Muscle layer of colon (tissue), 2 donors: ENCODE data around the gene LDLRAD4.

ENCODE experiments used
- H3K27ac ChIP-seq: one replicate; pipeline ENCODE4 v1.7.0; 2013; ENCODE audit warnings: low read depth, mild to moderate bottlenecking, low read length, moderate library complexity
- H3K27me3 ChIP-seq, 2 donors: one replicate each; pipeline ENCODE4 v1.7.0; 2013; ENCODE audit warnings: low read length in 2 of 2, mild to moderate bottlenecking in 2 of 2; ENCODE audit not compliant: insufficient read depth in 2 of 2, control insufficient read depth in 1 of 2
- H3K36me3 ChIP-seq: one replicate; pipeline ENCODE4 v1.7.0; 2013; ENCODE audit warnings: mild to moderate bottlenecking, low read length; ENCODE audit not compliant: insufficient read depth
- H3K4me1 ChIP-seq: one replicate; pipeline ENCODE4 v1.7.0; 2013; ENCODE audit warnings: mild to moderate bottlenecking, low read length; ENCODE audit not compliant: insufficient read depth
- H3K4me3 ChIP-seq, 2 donors: one replicate each; pipeline ENCODE4 v1.7.0; 2013; ENCODE audit warnings: low read length in 2 of 2, low read depth in 1 of 2, mild to moderate bottlenecking in 1 of 2, moderate library complexity in 1 of 2
- H3K9ac ChIP-seq: one replicate; pipeline ENCODE4 v1.7.0; 2013; ENCODE audit warnings: low read length
- H3K9me3 ChIP-seq: one replicate; pipeline ENCODE4 v1.7.0; 2013; ENCODE audit warnings: mild to moderate bottlenecking, low read length
- donor health status: abdominal sarcoma.
- donor health status: Adenocarcinoma of cecum.

The LDLRAD4 gene

GRCh38 chr18:13219593-13220159 is 1.1 kb downstream of the LDLRAD4 start:
- Histone ChIP-seq H3K27ac (no peak overlapping the region), H3K9ac (no peak overlapping the region), H3K27me3 (no peaks in the 10 kb centered on the region), H3K36me3 (no peaks in the 10 kb centered on the region), H3K4me1 (peaks cover 64% of the 10 kb centered on the region), H3K4me3 (peak overlapping the region in 1 of 2 donors; percentile 64), H3K9me3 (no peaks in the 10 kb centered on the region)

DNA sequence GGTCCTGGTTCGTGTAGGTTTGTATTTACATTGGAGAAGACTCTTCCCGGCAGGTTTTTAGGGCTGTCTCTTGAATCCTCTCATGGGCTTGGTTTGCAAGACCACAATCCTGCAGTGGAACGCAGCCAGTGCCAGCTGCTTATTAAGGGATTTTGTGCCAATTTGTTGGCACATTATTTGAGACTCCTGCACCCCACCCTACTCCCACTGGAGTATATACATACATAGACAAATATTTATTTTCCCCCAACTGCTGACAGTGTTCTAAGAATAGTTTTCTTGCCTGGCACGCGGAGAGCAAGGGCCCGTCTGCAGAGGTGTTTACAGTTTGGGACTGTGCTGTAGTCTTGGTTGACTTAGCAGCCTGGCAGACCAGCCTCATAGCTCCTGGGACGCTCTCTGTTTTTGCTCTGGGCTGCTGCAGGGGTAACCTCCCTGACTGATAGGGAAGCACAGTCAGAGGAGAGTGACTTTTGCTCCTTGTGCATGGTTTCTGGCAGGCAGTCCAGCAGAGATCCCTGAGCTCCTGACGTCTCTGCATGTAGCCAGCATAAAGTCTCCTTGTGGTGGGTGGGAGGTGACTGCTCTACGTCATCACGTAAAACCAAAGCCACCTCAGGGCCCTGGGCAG is 1.9 kb downstream of the LDLRAD4 start:
- H3K9me3 ChIP-seq = no peaks in the 10 kb centered on the region
- H3K9ac ChIP-seq = no peak overlapping the region
- H3K4me1 ChIP-seq = peaks cover 64% of the 10 kb centered on the region
- peak overlapping the region; percentile 77 for H3K27ac ChIP-seq
- peak overlapping the region in 1 of 2 donors; percentile 32 for H3K4me3 ChIP-seq
- no peaks in the 10 kb centered on the region for H3K36me3 ChIP-seq
- H3K27me3 ChIP-seq = no peaks in the 10 kb centered on the region

- Histone ChIP-seq H3K4me3 (peak overlapping the region in 1 of 2 donors; percentile 48), H3K27me3 (no peaks in the 10 kb centered on the region), H3K9ac (peak overlapping the region; percentile 21), H3K4me1 (peaks cover 55% of the 10 kb centered on the region), H3K9me3 (no peaks in the 10 kb centered on the region), H3K27ac (peak overlapping the region; percentile 59), H3K36me3 (no peaks in the 10 kb centered on the region)
These were observed 3.6 kb downstream of the LDLRAD4 start for GRCh38 chr18:13221869-13222855.

DNA sequence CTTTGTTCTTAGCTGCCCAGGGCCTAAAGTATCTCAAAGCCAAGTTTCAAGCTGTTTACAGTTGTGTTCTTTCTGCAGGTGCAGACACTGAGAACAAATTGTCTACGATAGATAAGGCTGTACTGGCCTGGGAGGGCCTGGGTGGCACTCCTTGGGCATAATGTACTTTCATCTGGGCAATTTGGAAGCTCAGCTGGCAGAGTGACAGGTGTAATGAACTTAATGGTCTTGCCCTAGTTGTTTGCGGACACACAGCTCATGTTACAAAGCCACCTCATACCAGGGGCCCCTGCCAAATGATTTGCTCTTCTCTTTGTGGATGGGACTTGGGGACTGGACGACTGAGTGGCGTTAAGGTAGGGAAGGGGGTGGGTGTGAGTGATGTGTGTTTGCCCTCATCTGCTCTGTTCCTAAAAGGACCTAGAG is 4.3 kb downstream of the LDLRAD4 start:
- no peaks in the 10 kb centered on the region for H3K36me3 ChIP-seq
- peaks cover 55% of the 10 kb centered on the region for H3K4me1 ChIP-seq
- H3K27ac ChIP-seq = peak overlapping the region; percentile 59
- no peaks in the 10 kb centered on the region for H3K9me3 ChIP-seq
- peak overlapping the region; percentile 21 for H3K9ac ChIP-seq
- H3K27me3 ChIP-seq = no peaks in the 10 kb centered on the region
- peak overlapping the region in 1 of 2 donors; percentile 48 for H3K4me3 ChIP-seq

DNA sequence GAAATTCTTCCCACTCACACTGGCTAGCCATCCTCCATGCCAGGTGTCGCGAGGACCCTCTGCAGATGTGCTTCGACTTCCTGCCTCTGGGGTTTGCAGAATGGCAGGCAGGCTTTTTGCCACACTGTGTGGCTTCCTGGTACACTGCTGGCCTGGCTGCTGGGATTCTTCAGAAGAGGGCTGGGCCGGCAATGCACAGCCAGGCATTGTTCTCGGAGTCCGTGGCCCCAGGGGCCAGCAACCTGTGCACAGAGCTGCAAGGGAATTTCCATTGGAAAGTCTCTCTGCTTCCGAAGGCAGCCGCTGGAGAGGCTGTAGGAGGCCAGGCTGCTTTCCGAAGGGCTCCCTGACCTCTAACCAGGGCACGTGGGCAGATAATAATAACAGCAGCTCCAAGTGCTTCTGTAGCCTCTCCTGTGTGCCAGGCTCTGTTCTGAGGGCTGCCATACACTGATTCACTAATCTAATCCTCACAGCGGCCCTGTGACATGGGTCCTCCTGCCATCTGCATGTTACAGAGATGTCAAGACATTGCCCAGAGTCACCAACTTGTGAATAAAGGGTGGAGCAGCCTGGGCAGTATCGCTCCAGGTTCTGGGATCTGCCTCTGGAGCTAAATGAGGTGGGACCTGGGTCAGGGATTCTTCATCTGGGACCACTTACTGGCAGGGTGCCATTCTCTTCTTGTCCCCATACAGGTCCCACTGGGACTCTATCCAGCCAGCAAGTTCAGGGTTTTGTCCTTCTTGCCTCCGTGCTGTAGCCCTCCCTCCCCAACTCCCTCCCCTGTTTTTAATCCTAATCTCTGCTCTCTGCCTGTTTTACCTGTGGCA is 5.0 kb downstream of the LDLRAD4 start:
- Histone ChIP-seq H3K27me3 (no peaks in the 10 kb centered on the region), H3K4me3 (peak overlapping the region in 1 of 2 donors; percentile 10), H3K9ac (no peak overlapping the region), H3K4me1 (peaks cover 55% of the 10 kb centered on the region), H3K27ac (peak overlapping the region; percentile 59), H3K36me3 (no peaks in the 10 kb centered on the region), H3K9me3 (no peaks in the 10 kb centered on the region)

DNA sequence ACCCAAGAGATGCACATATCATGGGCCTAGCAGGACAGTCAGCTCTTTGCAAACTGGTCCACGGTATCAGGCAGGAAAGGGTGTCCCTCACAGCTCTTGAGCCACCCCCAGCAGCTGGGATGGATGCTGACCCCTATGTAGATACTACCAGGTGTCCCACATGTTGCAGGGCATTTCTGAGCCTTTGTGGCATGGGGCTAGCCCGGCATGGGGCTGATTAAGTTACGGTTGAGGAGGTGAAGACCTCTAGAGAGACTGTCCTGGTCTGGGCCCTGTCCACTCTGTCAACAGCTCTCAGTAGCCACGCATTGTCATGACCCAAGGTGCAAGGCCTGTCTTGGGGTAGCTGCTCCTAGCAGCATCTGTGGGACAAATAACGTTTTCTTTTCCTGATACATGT is 6.7 kb downstream of the LDLRAD4 start:
- Histone ChIP-seq H3K4me3 (no peak overlapping the region), H3K27ac (no peak overlapping the region), H3K4me1 (peaks cover 39% of the 10 kb centered on the region), H3K27me3 (no peaks in the 10 kb centered on the region), H3K9me3 (no peaks in the 10 kb centered on the region), H3K36me3 (no peaks in the 10 kb centered on the region), H3K9ac (no peak overlapping the region)

DNA sequence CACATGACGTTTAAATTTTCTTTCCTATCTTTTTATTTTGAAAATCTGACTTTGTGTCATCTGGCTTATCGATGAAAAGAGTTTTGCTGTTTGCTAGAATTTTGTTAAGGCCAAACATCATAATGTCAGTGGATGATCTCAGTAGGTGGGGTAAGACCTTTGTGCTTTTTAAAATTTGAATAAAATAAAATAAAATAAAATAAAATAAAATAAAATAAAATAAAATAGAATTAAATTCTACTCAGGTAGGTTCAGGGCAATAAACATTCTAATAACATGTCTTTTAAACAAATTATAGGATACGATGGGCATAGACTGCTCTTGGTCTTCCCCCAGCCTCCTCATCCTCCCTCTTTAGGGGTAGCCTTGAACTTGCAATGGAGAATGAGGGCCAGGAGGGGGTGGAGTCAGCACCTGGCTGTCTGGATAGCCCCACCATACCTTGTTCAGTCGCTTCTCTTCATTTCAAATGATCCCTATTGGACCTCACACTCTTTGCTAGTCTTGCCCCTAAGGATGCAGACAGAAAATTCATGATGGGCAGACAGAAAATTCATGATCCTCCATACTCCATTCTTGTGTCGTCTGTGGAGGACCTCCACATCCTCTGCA is 8.1 kb downstream of the LDLRAD4 start:
- H3K36me3 ChIP-seq = no peaks in the 10 kb centered on the region

GRCh38 chr18:13227910-13228309 is 9.3 kb downstream of the LDLRAD4 start:
- Histone ChIP-seq H3K27me3 (no peaks in the 10 kb centered on the region), H3K9ac (no peak overlapping the region), H3K4me3 (no peak overlapping the region), H3K27ac (no peak overlapping the region), H3K4me1 (peaks cover 13% of the 10 kb centered on the region), H3K36me3 (no peaks in the 10 kb centered on the region), H3K9me3 (no peaks in the 10 kb centered on the region)

More for the DNA sequence above, 8.1 kb downstream of the LDLRAD4 start:
- Histone ChIP-seq H3K27ac (no peak overlapping the region), H3K4me1 (peaks cover 25% of the 10 kb centered on the region), H3K9ac (no peak overlapping the region), H3K4me3 (no peak overlapping the region), H3K27me3 (no peaks in the 10 kb centered on the region), H3K9me3 (no peaks in the 10 kb centered on the region)

DNA sequence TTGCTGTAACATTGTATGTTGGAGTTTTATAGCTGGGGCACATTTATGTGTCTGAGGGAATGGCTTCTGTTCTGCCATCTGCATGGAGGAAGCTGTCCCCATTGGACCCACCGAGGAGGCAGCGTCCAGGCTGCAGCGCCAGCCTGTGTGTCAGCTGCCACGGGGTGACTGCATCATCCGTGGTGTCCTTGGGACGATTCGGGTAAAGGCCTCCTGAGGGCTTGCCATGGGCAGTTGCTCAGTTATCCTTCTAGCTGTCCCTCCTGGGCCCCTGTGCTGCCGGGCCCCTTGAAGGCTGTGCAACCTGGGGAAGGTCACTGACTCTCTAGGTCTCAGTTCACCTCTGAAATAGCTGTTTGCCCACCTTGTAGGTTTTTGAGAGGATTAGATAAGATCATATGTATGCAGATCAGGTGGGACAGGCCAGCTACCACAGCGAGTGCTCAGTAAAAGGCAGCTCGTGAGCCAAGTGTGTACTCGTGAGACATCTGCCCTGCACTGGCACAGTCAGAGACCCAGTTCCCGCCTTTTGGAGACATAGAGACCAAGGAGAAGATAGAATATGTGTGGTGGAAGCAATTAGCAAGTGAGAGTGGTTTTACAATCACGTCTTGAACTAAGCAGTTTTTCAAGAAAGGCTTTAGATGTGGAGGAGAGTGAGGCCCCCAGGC is 10.6 kb downstream of the LDLRAD4 start:
- Histone ChIP-seq H3K27ac (no peak overlapping the region), H3K36me3 (no peaks in the 10 kb centered on the region), H3K9me3 (no peaks in the 10 kb centered on the region), H3K4me3 (no peak overlapping the region), H3K9ac (no peak overlapping the region), H3K4me1 (peaks cover 1% of the 10 kb centered on the region), H3K27me3 (no peaks in the 10 kb centered on the region)

DNA sequence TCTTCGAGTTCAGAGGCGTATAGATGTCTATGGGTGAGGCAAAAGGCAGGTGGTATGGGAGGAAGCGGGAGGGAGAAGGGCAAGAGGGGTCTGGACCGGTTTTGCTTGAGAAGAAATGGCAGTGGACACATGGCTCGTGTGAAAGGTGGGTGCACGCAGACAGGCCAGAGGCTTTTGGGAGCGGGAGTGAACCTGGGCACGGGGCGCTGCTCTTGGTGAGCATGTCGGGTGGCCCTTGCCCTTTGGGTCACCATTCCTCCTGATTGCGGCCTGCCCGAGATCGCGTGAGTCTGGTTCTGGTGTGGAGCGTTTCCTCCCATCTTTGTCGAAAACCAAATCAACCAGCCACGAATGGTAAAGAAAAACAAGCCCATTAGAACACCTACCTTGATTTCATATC is 12.6 kb downstream of the LDLRAD4 start:
- no peaks in the 10 kb centered on the region for H3K9me3 ChIP-seq
- H3K4me1 ChIP-seq = peaks cover 10% of the 10 kb centered on the region
- H3K36me3 ChIP-seq = no peaks in the 10 kb centered on the region
- H3K27me3 ChIP-seq = no peaks in the 10 kb centered on the region
- H3K4me3 ChIP-seq = no peak overlapping the region
- H3K9ac ChIP-seq = no peak overlapping the region
- H3K27ac ChIP-seq = no peak overlapping the region
